ENCODE measurements around the gene ANP32E. TPM values are rescaled to one million over a fixed set of nuclear protein-coding genes. Genes with fewer than 3 reads are reported as not detected.
"Not testable (repeated sequence)": the region's sequence is repeated elsewhere in the genome, so short reads cannot be mapped to it uniquely, and the experiment has no call there.

The ANP32E gene
- total and polyA plus RNA-seq, 12 donors: 17.3 to 58.2 (median 40.6) TPM

DNA sequence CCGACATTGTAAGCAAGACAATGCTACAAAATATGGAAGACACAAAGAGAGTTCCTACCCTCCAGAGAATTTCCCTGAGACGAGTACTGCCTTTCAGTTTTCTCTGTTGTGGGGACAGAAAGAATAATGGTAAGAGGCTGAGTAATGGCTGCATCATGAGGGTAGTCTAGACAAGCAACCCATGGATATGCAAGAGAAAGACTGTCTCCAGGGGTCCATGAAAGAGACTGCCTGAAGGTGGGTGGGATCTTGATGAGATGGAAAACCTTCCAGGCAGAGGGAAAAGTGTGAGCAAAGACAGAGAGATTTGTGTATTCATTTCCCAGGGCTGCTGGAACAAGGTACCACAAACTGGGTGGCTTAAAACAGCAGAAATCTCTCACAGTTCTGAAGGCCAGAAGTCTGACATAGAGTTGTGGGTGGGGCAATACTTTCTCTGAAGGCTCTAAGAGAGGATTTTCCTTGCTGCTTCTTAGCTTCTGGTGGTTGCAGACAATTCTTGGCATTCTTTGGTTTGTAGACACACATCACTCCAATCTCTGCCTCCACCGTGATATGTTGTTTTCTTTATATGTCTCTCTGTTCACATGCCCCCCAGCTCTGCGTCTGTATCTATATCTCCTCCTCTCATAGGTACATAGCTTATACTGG lies 41.4 kb downstream of the ANP32E start:
- TF ChIP-seq, protein P1, sequence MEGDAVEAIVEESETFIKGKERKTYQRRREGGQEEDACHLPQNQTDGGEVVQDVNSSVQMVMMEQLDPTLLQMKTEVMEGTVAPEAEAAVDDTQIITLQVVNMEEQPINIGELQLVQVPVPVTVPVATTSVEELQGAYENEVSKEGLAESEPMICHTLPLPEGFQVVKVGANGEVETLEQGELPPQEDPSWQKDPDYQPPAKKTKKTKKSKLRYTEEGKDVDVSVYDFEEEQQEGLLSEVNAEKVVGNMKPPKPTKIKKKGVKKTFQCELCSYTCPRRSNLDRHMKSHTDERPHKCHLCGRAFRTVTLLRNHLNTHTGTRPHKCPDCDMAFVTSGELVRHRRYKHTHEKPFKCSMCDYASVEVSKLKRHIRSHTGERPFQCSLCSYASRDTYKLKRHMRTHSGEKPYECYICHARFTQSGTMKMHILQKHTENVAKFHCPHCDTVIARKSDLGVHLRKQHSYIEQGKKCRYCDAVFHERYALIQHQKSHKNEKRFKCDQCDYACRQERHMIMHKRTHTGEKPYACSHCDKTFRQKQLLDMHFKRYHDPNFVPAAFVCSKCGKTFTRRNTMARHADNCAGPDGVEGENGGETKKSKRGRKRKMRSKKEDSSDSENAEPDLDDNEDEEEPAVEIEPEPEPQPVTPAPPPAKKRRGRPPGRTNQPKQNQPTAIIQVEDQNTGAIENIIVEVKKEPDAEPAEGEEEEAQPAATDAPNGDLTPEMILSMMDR (IDR thresholded peaks at IDR 0.05): no peak
- intact Hi-C loops (cut with DNase I): no loop called here
- H3K4me1 ChIP-seq: peaks cover 0 to 11% (median 0%) of the 10 kb centered on the region in 9 donors
- H3K27ac ChIP-seq: no peak overlapping the region
- no peaks in the 10 kb centered on the region for H3K36me3 ChIP-seq
- peaks cover 0 to 6% (median 0%) of the 10 kb centered on the region in 11 donors for H3K9me3 ChIP-seq
- H3K27me3 ChIP-seq: no peaks in the 10 kb centered on the region
- DNase-seq: no peak
- H3K4me3 ChIP-seq: no peak overlapping the region
- no peak for ATAC-seq
- 86 to 87% methylated on average over 4 of the region's 4 CpGs for WGBS, 2 donors

DNA sequence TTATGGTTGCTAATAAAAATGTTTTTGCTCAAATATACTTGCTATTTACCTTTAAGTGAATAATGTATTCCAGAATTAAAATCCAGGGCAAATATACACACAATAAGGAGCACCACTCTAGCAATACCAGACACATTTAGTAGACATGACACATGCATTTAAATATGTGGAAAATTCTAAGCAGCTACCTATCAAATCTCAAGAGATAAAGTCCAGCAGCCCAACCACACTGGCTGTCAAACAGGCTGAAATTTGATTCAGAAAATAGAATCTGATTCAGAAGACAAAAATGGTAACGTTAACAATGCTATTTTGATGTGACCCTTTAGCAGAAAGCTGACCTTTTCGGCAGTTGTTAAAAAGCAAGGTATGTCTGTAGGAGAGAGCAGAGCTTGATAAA lies 43.9 kb downstream of the ANP32E start:
- TF ChIP-seq, protein P1 (IDR thresholded peaks at IDR 0.05): no peak
- Histone ChIP-seq H3K4me3 (no peak overlapping the region), H3K36me3 (no peaks in the 10 kb centered on the region), H3K9me3 (peaks cover 0 to 6% (median 0%) of the 10 kb centered on the region in 11 donors), H3K4me1 (peaks cover 0 to 19% (median 9%) of the 10 kb centered on the region in 9 donors), H3K27me3 (no peaks in the 10 kb centered on the region), H3K27ac (peak overlapping the region; percentile 26 to 88 (median 73))
- peak; percentile 60 to 93 (median 86) for ATAC-seq
- DNase-seq: no peak
- intact Hi-C loops (cut with DNase I): no loop called here
- WGBS, 2 donors: 23 to 32% methylated on average over 2 of the region's 2 CpGs

DNA sequence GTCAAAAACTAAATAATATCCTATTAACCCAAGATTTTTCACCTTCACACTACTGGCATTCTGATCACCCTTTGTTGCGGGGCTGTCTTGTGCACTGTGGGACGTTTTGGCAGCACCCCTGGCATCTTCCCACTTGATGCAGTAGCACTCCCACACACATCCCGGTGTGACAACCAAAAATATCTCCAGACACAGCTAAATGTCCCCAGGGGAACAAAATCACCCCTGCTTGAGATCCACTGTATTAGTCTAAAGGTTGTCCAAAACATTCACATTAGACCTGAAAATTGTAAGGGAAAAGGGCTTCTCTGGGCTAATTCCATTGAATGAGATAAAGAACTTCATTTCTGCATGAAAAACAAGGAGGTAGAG lies 48.4 kb downstream of the ANP32E start:
- Histone ChIP-seq H3K27me3 (no peaks in the 10 kb centered on the region), H3K27ac (peak overlapping the region in 7 of 10 donors; percentile 3 to 79 (median 52)), H3K9me3 (peaks cover 0 to 6% (median 0%) of the 10 kb centered on the region in 11 donors), H3K4me3 (no peak overlapping the region), H3K36me3 (no peaks in the 10 kb centered on the region), H3K4me1 (peaks cover 0 to 28% (median 11%) of the 10 kb centered on the region in 9 donors)
- 4 to 6% methylated on average over 3 of the region's 3 CpGs for WGBS, 2 donors
- DNase-seq: no peak
- TF ChIP-seq, protein P1 (IDR thresholded peaks at IDR 0.05): peak in 4 of 9 donors; percentile 5 to 34 (median 17)
- intact Hi-C loops (cut with DNase I): loop anchor here in 4 of 10 donors (5.0 kb wide), 2 partner anchors 115 to 225 kb away; no protein-coding TSS in a partner anchor
- ATAC-seq: peak in 6 of 8 donors; percentile 23 to 50 (median 42)

DNA sequence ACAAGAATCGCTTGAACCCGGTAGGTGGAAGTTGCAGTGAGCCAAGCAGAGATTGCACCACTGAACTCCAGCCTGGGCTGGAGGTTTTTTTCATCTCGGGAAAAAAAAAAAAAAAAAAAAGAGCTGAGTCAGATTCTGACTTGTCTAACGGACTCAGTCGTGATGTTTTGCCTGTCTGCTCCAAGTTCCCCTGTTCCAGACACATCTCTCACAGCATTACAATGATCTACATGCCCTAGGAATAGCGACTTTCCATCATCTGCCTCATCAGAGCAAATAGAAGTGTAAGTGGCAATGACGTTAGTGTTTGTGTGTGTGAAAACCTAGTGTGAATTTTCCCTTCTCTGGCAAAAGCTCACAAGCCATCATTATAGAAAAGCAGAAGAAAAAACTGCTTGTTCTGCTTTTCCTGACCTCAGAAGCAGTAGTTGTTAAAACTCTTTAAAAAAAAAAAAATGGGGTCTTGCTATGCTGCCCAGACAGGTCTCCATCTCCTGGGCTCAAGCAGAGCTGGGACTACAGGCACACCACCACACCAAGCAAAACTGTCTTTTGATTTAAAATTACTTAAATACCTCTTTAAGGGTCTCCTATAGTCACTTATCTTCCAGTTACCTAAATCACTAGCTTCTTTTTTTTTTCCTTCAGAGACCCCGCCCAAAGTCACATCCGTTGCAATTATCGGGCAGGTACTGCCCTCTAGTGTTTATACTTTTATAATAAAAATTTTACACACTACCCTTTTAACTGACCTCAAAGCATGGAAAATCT lies 48.9 kb downstream of the ANP32E start:
- H3K27me3 ChIP-seq: no peaks in the 10 kb centered on the region
- ATAC-seq (peak; percentile 50 to 81 (median 68)), DNase-seq (peak in 1 of 2 donors; percentile 14)
- H3K4me3 ChIP-seq: peak overlapping the region in 1 of 10 donors; percentile 6
- TF ChIP-seq, protein P1 (IDR thresholded peaks at IDR 0.05): peak; percentile 26 to 74 (median 63)
- peaks cover 0 to 28% (median 7%) of the 10 kb centered on the region in 9 donors for H3K4me1 ChIP-seq
- 34 to 47% methylated on average over 10 of the region's 10 CpGs for WGBS, 2 donors
- no peaks in the 10 kb centered on the region for H3K36me3 ChIP-seq
- peak overlapping the region in 7 of 10 donors; percentile 3 to 79 (median 52) for H3K27ac ChIP-seq
- peaks cover 0 to 6% (median 0%) of the 10 kb centered on the region in 11 donors for H3K9me3 ChIP-seq
- intact Hi-C loops (cut with DNase I): loop anchor here in 4 of 10 donors (5.0 kb wide), 2 partner anchors 115 to 225 kb away; no protein-coding TSS in a partner anchor

DNA sequence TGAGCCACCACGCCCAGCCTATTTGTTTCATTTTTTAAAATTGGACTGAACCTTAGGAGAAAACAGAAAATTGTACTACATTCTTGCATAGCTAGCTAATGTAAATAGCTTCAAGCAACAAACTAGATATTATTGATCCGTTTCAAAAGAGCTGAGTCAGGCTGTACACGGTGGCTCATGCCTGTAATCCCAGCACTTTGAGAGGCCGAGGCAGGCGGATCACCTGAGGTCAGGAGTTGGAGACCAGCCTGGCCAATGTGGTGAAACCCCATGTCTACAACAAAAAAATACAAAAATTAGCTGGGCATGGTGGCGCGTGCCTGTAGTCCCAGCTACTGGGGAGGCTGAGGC lies 49.5 kb downstream of the ANP32E start:
- intact Hi-C loops (cut with DNase I): loop anchor here in 4 of 10 donors (5.0 kb wide), 2 partner anchors 114 to 224 kb away; no protein-coding TSS in a partner anchor
- 88 to 93% methylated on average over 7 of the region's 7 CpGs for WGBS, 2 donors
- H3K27me3 ChIP-seq, H3K9me3 ChIP-seq, H3K36me3 ChIP-seq, DNase-seq, ATAC-seq: not testable (repeated sequence)
- H3K27ac ChIP-seq: peak overlapping the region in 4 of 10 donors; percentile 8 to 79 (median 48)
- H3K4me3 ChIP-seq: peak overlapping the region in 1 of 10 donors; percentile 6
- peaks cover 0 to 28% (median 7%) of the 10 kb centered on the region in 9 donors for H3K4me1 ChIP-seq

Measured in heart right ventricle (tissue), 16 donors.